ENCODE measurements around the gene TM9SF1.
A peak's percentile ranks its signal among the peaks of the same experiment; 100 is the strongest.

Gene TM9SF1

GRCh38 chr14:24234095-24235005 is 39.1 kb upstream of the TM9SF1 start:
- H4K20me1 ChIP-seq (ENCODE audit: insufficient read depth, low read length): peaks cover 4% of the 10 kb centered on the region
- H3K36me3 ChIP-seq (ENCODE audit: insufficient read depth, low read length): peaks cover 60% of the 10 kb centered on the region
- DNase-seq: no peak
- no peak for ATAC-seq (ENCODE audit: insufficient read depth, low read depth)
- H3K27me3 ChIP-seq (ENCODE audit: insufficient read depth, low read length, poor library complexity): no peaks in the 10 kb centered on the region
- no peaks in the 10 kb centered on the region for H3K9me3 ChIP-seq (ENCODE audit: insufficient read depth, low read length, severe bottlenecking)
- TF ChIP-seq EZH2 (IDR thresholded peaks at IDR 0.05; ENCODE audit: borderline replicate concordance, low read depth, low read length, severe bottlenecking): no peak
- TF ChIP-seq, protein P1, sequence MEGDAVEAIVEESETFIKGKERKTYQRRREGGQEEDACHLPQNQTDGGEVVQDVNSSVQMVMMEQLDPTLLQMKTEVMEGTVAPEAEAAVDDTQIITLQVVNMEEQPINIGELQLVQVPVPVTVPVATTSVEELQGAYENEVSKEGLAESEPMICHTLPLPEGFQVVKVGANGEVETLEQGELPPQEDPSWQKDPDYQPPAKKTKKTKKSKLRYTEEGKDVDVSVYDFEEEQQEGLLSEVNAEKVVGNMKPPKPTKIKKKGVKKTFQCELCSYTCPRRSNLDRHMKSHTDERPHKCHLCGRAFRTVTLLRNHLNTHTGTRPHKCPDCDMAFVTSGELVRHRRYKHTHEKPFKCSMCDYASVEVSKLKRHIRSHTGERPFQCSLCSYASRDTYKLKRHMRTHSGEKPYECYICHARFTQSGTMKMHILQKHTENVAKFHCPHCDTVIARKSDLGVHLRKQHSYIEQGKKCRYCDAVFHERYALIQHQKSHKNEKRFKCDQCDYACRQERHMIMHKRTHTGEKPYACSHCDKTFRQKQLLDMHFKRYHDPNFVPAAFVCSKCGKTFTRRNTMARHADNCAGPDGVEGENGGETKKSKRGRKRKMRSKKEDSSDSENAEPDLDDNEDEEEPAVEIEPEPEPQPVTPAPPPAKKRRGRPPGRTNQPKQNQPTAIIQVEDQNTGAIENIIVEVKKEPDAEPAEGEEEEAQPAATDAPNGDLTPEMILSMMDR (IDR thresholded peaks at IDR 0.05; ENCODE audit: borderline replicate concordance, extremely low read depth, low read length, poor library complexity, severe bottlenecking): no peak
- H3K27ac ChIP-seq (ENCODE audit: low read length): no peak overlapping the region
- H3K4me1 ChIP-seq (ENCODE audit: insufficient read depth, low read length): peaks cover 52% of the 10 kb centered on the region
- peak overlapping the region; percentile 99; the same call in 1 of the 2 replicates for H3K4me2 ChIP-seq (ENCODE audit: insufficient read depth, low read length)
- no peak overlapping the region for H3K9ac ChIP-seq (ENCODE audit: low read depth, low read length)
- H3K79me2 ChIP-seq (ENCODE audit: insufficient read depth, low read length): peaks cover 59% of the 10 kb centered on the region
- no peak overlapping the region for H2AFZ ChIP-seq (ENCODE audit: low read depth, low read length)
- H3K4me3 ChIP-seq (ENCODE audit: low read depth in 1 of 2, low read length in 2 of 2): peak overlapping the region in 1 of 2 experiments; percentile 75; a peak in 1 of 4 replicates

DNA sequence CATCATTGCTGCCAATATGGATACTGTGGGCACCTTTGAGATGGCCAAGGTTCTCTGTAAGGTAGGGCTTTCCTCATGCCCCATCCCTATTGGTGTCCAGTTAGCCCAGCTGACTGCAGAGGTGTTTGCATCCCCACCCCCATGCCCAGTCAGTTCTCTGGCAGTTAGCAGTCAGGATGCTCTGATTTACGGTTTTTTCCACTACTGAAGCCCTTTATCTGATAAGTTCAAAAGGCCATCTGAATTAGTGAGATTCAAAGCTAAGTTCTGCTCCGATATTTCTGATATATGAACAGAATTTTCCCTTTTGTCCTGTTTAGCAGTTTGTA is 38.3 kb upstream of the TM9SF1 start:
- H3K4me2 ChIP-seq (ENCODE audit: insufficient read depth, low read length): peak overlapping the region; percentile 99
- no peak for ATAC-seq (ENCODE audit: insufficient read depth, low read depth)
- TF ChIP-seq, protein P1 (IDR thresholded peaks at IDR 0.05; ENCODE audit: borderline replicate concordance, extremely low read depth, low read length, poor library complexity, severe bottlenecking): no peak
- no peak for TF ChIP-seq EZH2 (IDR thresholded peaks at IDR 0.05; ENCODE audit: borderline replicate concordance, low read depth, low read length, severe bottlenecking)
- peak overlapping the region; percentile 67 for H3K9ac ChIP-seq (ENCODE audit: low read depth, low read length)
- peaks cover 64% of the 10 kb centered on the region for H3K79me2 ChIP-seq (ENCODE audit: insufficient read depth, low read length)
- peak overlapping the region; percentile 52 to 75 for H3K4me3 ChIP-seq (ENCODE audit: low read depth in 1 of 2, low read length in 2 of 2)
- peak overlapping the region; percentile 89 for H3K27ac ChIP-seq (ENCODE audit: low read length)
- peaks cover 4% of the 10 kb centered on the region for H4K20me1 ChIP-seq (ENCODE audit: insufficient read depth, low read length)
- DNase-seq: no peak
- peaks cover 52% of the 10 kb centered on the region for H3K36me3 ChIP-seq (ENCODE audit: insufficient read depth, low read length)
- no peak overlapping the region for H2AFZ ChIP-seq (ENCODE audit: low read depth, low read length)
- H3K4me1 ChIP-seq (ENCODE audit: insufficient read depth, low read length): peaks cover 44% of the 10 kb centered on the region
- H3K9me3 ChIP-seq (ENCODE audit: insufficient read depth, low read length, severe bottlenecking): no peaks in the 10 kb centered on the region
- no peaks in the 10 kb centered on the region for H3K27me3 ChIP-seq (ENCODE audit: insufficient read depth, low read length, poor library complexity)

DNA sequence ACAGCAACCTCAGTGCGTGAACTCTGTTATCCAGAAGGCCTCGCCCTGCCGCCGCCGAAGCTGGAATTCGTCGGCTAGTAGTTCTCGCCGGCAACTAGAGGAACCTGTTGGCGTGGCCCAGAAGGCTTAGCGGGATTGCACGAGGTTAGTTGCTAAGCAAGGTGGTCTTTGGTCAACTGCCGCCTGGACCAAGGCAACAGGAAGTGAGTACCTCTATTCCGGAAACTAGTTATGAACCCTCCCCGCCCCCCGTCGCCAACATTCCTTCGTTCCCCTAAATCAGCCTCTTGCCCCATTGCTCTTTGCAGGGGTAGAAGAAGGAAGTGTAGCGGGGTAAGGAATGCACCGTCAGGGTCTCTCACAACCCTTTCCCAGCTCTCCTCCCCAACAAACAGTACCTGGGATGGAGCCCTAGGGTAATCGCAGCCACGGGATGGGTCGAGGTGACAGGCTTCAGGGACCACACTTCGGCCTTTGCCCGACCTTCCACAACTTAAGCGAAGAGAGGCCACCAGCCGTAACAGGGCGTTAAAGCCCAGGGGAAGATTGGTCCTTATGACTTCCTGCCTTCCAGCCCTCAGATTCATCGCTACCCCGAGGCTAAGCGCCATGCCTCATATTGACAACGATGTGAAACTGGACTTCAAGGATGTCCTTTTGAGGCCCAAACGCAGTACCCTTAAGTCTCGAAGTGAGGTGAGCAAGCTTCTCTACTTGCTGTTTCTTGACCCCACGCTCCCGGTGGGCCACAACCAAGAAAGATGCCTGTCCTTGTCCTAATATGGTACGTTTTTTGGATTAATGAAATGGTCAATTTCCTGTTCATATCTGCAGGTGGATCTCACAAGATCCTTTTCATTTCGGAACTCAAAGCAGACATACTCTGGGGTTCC is 37.6 kb upstream of the TM9SF1 start, which contains the start of gene GMPR2:
TSS of gene GMPR2 (plus strand) at position 285 of the 893 bp plus-strand sequence. CDS start at position 610, 325 bp downstream.
- DNase-seq: no peak

More for the DNA sequence above, 37.6 kb upstream of the TM9SF1 start, which contains the start of gene GMPR2:
- peak within 1 kb of the TSS; percentile 89 for H3K27ac ChIP-seq (ENCODE audit: low read length)
- H4K20me1 ChIP-seq (ENCODE audit: insufficient read depth, low read length): peaks cover 4% of the 10 kb centered on the region; the same call in 1 of the 2 replicates
- no peak for TF ChIP-seq EZH2 (IDR thresholded peaks at IDR 0.05; ENCODE audit: borderline replicate concordance, low read depth, low read length, severe bottlenecking)
- TF ChIP-seq, protein P1 (IDR thresholded peaks at IDR 0.05; ENCODE audit: borderline replicate concordance, extremely low read depth, low read length, poor library complexity, severe bottlenecking): no peak
- H2AFZ ChIP-seq (ENCODE audit: low read depth, low read length): peak within 1 kb of the TSS; percentile 80
- H3K36me3 ChIP-seq (ENCODE audit: insufficient read depth, low read length): peaks cover 52% of the 10 kb centered on the region
- peaks cover 69% of the 10 kb centered on the region for H3K79me2 ChIP-seq (ENCODE audit: insufficient read depth, low read length)
- peaks cover 42% of the 10 kb centered on the region for H3K4me1 ChIP-seq (ENCODE audit: insufficient read depth, low read length)
- H3K4me3 ChIP-seq (ENCODE audit: low read depth in 1 of 2, low read length in 2 of 2): peak within 1 kb of the TSS; percentile 52 to 75
- H3K9me3 ChIP-seq (ENCODE audit: insufficient read depth, low read length, severe bottlenecking): no peaks in the 10 kb centered on the region
- H3K4me2 ChIP-seq (ENCODE audit: insufficient read depth, low read length): peak within 1 kb of the TSS; percentile 99
- H3K27me3 ChIP-seq (ENCODE audit: insufficient read depth, low read length, poor library complexity): no peaks in the 10 kb centered on the region
- peak; percentile 58 for ATAC-seq (ENCODE audit: insufficient read depth, low read depth)
- peak within 1 kb of the TSS; percentile 67 for H3K9ac ChIP-seq (ENCODE audit: low read depth, low read length)
